ENCODE measurements around the gene MGAT4A. TPM values are rescaled to one million over a fixed set of nuclear protein-coding genes. Genes with fewer than 3 reads are reported as not detected.

Gene MGAT4A
- total and polyA plus RNA-seq, 2 of the 13 experiments (the other 11 are each of a cell fraction or from before 2014, with no cell fraction given), result 47.2 to 90.9 TPM

DNA sequence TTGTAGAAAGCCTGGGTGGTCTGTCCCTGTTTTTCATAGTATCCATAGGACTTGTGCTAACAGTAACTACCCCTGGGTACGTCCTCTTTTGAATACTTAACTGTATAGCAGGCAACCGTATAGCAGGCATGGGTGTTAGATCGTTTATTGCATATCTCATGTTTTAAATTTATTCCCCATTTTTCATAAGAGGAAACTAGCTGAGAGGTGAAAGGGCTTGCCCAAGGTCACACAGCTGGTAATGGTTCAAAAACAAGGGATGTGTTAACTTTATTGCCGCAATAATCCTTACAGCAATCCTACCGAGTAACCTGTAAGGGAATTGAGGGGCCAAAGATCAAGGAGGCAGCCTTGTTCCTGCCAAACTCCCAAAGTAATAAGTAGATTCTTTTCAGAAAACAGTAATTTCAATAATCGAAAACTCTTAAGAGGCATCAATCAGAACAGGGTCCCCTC lies 990 bp upstream of the MGAT4A start (continued):
- no peak for TF ChIP-seq ATF7-NPFF (CRISPR knock-in tag; IDR thresholded peaks at IDR 0.05; ENCODE audit: low read depth)
- TF ChIP-seq, protein P1, sequence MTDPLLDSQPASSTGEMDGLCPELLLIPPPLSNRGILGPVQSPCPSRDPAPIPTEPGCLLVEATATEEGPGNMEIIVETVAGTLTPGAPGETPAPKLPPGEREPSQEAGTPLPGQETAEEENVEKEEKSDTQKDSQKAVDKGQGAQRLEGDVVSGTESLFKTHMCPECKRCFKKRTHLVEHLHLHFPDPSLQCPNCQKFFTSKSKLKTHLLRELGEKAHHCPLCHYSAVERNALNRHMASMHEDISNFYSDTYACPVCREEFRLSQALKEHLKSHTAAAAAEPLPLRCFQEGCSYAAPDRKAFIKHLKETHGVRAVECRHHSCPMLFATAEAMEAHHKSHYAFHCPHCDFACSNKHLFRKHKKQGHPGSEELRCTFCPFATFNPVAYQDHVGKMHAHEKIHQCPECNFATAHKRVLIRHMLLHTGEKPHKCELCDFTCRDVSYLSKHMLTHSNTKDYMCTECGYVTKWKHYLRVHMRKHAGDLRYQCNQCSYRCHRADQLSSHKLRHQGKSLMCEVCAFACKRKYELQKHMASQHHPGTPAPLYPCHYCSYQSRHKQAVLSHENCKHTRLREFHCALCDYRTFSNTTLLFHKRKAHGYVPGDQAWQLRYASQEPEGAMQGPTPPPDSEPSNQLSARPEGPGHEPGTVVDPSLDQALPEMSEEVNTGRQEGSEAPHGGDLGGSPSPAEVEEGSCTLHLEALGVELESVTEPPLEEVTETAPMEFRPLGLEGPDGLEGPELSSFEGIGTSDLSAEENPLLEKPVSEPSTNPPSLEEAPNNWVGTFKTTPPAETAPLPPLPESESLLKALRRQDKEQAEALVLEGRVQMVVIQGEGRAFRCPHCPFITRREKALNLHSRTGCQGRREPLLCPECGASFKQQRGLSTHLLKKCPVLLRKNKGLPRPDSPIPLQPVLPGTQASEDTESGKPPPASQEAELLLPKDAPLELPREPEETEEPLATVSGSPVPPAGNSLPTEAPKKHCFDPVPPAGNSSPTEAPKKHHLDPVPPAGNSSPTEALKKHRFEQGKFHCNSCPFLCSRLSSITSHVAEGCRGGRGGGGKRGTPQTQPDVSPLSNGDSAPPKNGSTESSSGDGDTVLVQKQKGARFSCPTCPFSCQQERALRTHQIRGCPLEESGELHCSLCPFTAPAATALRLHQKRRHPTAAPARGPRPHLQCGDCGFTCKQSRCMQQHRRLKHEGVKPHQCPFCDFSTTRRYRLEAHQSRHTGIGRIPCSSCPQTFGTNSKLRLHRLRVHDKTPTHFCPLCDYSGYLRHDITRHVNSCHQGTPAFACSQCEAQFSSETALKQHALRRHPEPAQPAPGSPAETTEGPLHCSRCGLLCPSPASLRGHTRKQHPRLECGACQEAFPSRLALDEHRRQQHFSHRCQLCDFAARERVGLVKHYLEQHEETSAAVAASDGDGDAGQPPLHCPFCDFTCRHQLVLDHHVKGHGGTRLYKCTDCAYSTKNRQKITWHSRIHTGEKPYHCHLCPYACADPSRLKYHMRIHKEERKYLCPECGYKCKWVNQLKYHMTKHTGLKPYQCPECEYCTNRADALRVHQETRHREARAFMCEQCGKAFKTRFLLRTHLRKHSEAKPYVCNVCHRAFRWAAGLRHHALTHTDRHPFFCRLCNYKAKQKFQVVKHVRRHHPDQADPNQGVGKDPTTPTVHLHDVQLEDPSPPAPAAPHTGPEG (CRISPR knock-in tag; IDR thresholded peaks at IDR 0.05), result no peak
- TF ChIP-seq HNF4A (CRISPR knock-in tag; IDR thresholded peaks at IDR 0.05), result peak; percentile 79
- TF ChIP-seq HNF4G (IDR thresholded peaks at IDR 0.05; ENCODE audit: borderline replicate concordance, low read depth, low read length), result peak; percentile 26; the same call in 1 of the 2 replicates
- TF ChIP-seq HNF4G (CRISPR knock-in tag; IDR thresholded peaks at IDR 0.05; ENCODE audit: borderline replicate concordance, low read depth), result no peak
- TF ChIP-seq NAIF1 (CRISPR knock-in tag; IDR thresholded peaks at IDR 0.05; ENCODE audit: borderline replicate concordance), result no peak
- TF ChIP-seq POLR2G (IDR thresholded peaks at IDR 0.05; ENCODE audit: low read depth, low read length), result peak; percentile 67
- TF ChIP-seq POLR2AphosphoS5 (IDR thresholded peaks at IDR 0.05; ENCODE audit: low read depth, low read length), result peak; percentile 51; the same call in 1 of the 2 replicates
- no peak for TF ChIP-seq SOX6 (IDR thresholded peaks at IDR 0.05)
- TF ChIP-seq SOX6 (CRISPR knock-in tag; IDR thresholded peaks at IDR 0.05), result peak; percentile 52; the same call in 1 of the 2 replicates
- TF ChIP-seq MTA1 (CRISPR knock-in tag; IDR thresholded peaks at IDR 0.05; ENCODE audit: borderline replicate concordance), result no peak
- TF ChIP-seq, protein P2, sequence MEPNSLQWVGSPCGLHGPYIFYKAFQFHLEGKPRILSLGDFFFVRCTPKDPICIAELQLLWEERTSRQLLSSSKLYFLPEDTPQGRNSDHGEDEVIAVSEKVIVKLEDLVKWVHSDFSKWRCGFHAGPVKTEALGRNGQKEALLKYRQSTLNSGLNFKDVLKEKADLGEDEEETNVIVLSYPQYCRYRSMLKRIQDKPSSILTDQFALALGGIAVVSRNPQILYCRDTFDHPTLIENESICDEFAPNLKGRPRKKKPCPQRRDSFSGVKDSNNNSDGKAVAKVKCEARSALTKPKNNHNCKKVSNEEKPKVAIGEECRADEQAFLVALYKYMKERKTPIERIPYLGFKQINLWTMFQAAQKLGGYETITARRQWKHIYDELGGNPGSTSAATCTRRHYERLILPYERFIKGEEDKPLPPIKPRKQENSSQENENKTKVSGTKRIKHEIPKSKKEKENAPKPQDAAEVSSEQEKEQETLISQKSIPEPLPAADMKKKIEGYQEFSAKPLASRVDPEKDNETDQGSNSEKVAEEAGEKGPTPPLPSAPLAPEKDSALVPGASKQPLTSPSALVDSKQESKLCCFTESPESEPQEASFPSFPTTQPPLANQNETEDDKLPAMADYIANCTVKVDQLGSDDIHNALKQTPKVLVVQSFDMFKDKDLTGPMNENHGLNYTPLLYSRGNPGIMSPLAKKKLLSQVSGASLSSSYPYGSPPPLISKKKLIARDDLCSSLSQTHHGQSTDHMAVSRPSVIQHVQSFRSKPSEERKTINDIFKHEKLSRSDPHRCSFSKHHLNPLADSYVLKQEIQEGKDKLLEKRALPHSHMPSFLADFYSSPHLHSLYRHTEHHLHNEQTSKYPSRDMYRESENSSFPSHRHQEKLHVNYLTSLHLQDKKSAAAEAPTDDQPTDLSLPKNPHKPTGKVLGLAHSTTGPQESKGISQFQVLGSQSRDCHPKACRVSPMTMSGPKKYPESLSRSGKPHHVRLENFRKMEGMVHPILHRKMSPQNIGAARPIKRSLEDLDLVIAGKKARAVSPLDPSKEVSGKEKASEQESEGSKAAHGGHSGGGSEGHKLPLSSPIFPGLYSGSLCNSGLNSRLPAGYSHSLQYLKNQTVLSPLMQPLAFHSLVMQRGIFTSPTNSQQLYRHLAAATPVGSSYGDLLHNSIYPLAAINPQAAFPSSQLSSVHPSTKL (CRISPR knock-in tag; IDR thresholded peaks at IDR 0.05), result peak; percentile 59; the same call in 1 of the 2 replicates
- TF ChIP-seq PHF21A (CRISPR knock-in tag; IDR thresholded peaks at IDR 0.05), result no peak
- TF ChIP-seq ZNF234 (CRISPR knock-in tag; conservative IDR thresholded peaks at IDR 0.05), result no peak
- peak; percentile 33; the same call in 1 of the 2 replicates for TF ChIP-seq ISL2 (CRISPR knock-in tag; IDR thresholded peaks at IDR 0.05)
- TF ChIP-seq, protein P3, sequence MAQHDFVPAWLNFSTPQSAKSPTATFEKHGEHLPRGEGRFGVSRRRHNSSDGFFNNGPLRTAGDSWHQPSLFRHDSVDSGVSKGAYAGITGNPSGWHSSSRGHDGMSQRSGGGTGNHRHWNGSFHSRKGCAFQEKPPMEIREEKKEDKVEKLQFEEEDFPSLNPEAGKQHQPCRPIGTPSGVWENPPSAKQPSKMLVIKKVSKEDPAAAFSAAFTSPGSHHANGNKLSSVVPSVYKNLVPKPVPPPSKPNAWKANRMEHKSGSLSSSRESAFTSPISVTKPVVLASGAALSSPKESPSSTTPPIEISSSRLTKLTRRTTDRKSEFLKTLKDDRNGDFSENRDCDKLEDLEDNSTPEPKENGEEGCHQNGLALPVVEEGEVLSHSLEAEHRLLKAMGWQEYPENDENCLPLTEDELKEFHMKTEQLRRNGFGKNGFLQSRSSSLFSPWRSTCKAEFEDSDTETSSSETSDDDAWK (CRISPR knock-in tag; IDR thresholded peaks at IDR 0.05), result no peak
- TF ChIP-seq, protein P4, sequence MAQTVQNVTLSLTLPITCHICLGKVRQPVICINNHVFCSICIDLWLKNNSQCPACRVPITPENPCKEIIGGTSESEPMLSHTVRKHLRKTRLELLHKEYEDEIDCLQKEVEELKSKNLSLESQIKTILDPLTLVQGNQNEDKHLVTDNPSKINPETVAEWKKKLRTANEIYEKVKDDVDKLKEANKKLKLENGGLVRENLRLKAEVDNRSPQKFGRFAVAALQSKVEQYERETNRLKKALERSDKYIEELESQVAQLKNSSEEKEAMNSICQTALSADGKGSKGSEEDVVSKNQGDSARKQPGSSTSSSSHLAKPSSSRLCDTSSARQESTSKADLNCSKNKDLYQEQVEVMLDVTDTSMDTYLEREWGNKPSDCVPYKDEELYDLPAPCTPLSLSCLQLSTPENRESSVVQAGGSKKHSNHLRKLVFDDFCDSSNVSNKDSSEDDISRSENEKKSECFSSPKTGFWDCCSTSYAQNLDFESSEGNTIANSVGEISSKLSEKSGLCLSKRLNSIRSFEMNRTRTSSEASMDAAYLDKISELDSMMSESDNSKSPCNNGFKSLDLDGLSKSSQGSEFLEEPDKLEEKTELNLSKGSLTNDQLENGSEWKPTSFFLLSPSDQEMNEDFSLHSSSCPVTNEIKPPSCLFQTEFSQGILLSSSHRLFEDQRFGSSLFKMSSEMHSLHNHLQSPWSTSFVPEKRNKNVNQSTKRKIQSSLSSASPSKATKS (CRISPR knock-in tag; IDR thresholded peaks at IDR 0.05), result no peak
